ENCODE results near the gene FBXL7.

The FBXL7 gene

DNA sequence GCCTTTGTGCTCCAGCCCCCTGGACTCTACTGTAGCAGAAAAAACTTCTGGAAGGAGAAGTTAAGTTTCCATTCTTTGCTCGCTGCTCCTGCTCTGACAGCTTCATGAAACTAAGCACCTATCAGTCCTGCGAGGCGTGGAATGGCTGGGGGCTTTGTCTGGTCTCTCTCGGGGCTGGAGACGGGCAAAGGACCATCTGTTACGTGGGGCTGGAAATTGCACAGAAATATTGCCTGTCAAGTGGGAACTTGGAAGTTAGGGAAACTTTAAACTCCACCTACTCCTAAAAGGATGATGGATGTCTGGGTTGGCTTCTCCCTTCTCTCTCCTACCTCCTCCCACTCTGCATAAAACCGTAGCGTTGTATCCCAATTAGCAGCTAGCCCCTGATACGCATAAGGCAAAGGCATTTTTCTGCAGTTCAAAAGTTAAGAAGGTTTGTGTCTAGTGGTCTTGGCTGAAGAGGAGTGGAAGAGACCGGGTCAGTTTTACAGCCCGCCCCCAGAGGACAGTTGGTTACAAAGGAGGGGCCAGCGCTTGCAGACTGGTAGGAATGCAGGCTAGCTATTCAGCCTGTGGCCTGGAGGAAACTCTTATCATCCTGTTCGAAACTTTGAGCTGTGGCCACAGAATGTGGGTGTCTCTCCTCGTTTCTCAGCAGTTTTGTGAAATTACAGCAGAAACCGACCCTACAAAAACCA, 1.3 kb downstream of the FBXL7 start:
- no peak for DNase-seq (ENCODE audit: low read depth in 2 of 2)

DNA sequence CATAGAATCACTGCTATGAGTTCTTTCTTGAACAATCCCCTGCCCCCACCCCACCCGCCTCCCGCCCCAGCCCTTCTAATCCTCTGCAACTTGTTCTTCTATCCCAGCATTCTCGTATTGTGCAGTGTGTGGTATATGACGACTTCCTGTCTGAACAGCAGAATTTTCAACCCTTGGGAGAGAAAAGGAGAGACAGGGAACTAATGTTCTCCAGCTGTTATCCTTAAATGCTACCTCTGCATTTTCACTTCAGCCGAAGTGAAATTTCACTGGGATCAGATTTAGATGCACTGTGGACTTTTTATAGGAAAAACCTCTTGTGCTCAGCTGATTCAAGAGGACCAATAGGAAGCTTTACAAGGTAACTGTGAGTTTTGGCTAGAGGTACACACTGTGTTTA, 2.2 kb downstream of the FBXL7 start:
- DNase-seq (ENCODE audit: low read depth in 2 of 2): no peak

DNA sequence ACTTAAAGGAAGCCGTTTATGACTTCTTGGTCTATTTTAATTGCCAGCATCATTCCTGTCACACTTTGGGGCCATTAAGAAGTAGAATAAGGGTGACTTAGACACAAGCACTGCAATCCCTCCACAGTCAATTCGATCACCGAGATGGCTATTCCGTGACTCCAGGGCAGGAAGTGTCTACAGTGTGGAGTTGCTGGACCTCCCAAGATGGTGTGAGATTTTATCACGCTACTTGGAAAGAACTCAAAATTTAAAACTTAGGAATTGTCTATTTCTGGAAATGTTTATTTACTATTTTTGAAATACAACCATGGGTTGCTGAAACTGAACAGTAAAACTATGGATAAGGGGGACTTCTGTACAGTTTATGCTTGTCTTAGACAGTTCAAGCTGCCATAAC, 6.2 kb downstream of the FBXL7 start:
- no peak for DNase-seq (ENCODE audit: low read depth in 2 of 2)

DNA sequence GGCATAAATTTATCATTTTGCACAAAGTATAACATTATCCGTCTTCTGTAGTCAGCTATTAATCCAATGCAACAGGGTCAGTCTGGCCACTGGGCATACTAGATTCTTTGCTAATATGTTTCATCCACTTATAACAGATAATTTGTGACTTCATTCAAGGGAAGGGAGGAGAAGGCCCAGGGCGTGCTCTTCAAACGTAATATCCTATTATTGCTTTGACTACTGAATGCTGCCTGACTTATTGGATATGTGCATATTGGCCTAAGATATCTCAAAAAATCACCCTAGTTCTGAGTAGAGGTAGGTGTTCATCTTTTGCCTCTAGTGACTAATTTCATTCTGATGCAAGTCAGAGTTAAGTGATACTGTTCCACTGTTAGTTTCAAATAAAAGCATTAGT, 6.9 kb downstream of the FBXL7 start:
- no peak for DNase-seq (ENCODE audit: low read depth in 2 of 2)

DNA sequence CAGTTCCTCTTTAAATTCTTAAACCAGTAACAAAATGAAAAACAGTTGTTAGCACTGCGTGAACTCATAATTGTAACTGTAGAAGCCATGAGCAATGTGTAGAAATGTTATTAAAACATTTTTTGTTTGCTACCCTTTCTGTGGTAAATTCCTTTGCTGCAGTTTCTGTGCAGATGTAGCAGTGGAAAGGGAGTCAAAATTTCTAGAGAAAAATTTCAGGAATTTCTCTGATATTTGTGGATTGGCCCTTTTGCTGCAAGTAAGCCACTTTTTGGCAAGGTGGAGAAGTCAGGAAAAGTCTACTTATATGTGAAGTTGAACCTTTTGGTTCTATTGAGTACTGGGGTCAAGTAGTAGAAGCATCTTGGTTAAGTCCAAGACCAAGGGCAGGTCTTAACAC, 10.1 kb downstream of the FBXL7 start:
- DNase-seq (ENCODE audit: low read depth in 2 of 2): no peak

DNA sequence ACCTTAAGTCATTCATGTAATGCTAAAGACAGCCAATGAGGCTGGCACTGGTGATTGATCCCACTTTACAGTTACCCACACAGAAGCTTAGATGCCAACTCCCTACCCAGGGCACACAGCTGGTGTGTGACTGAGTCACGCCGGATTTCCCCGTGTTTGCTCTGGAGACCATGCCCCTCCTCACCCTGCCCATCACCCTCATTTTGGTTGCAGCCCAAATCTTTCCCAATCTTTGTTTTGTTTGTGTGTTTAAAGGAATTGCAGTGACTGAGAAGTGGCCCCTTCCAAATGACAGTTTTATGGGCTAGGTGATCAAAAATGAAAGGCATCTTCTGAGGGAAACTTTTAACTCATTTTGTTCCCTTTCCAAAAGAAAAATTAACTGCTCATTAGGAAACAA, 10.9 kb downstream of the FBXL7 start:
- no peak for DNase-seq (ENCODE audit: low read depth in 2 of 2)

DNA sequence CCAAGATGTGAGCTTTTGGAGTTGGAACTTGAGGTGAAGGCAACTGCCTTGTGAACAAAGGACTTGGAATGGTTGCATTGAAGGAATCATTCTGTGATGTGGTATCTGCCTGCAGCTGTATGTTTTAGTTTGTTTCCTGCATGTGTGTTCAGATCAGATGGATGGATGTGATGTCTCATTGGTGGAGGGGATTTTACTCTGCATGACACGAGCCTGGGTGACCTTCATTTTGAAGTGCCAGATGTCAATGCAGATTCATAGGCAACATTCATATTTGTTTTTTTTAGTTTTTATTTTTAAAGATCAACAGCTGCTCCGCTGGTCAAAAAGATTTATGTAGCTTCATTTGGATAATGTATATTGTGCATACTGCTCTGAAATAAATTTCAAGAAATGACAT, 13.5 kb downstream of the FBXL7 start:
- no peak for DNase-seq (ENCODE audit: low read depth in 2 of 2)

DNA sequence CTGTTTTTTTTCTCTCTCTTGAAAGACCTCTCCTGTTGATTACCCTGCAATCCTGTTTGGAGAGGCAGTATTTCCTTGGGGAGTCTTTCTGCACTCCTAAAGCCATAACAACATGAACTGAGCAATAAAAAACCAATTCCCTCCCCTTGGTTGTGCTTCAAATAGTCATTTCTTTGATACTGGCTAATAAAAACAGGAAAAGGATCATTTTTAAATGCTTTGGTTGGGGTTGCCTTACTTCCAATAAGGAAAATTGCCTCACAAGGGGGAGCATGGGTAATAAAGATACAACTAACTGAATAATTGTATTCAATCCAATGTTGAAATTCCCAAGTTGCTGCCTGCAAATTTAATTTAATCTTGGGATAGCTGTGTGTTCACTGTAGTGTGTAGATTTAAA, 13.9 kb downstream of the FBXL7 start:
- DNase-seq (ENCODE audit: low read depth in 2 of 2): no peak

DNA sequence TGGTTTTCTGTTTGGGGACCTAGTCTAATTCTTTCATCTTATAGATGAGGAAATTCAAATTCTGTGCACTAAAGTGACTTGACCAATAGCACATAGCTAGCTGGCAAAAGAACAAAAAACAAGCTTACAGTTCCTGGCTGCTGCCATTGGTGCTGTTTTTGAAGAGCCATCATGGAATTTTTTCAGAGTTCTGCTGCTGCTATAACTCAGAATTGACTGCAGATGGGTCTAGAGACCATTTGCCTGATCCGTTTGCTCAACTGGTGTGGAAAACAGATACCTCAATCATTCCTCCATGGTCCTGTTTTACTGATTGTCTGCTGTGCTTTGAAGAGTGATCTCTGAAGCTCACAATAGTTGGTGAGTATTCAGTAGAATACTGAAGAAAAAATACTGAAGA, 15.2 kb downstream of the FBXL7 start:
- DNase-seq (ENCODE audit: low read depth in 2 of 2): no peak

DNA sequence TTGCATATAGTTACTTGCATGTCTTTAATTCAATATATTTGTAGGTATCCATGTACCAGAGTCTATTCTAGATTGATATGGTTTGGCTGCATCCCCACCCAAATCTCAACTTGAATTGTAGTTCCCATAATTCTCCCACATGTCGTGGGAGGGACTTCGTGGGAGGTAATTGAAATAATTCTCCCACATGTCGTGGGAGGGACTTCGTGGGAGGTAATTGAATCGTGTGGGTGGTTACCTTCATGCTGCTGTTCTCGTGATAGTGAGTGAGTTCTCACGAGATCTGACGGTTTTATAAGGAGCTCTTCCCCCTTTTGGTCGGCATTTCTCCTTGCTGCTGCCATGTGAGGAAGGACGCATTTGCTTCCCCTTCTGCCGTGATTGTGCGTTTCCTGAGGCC, 16.5 kb downstream of the FBXL7 start:
- DNase-seq (ENCODE audit: low read depth in 2 of 2): no peak

DNA sequence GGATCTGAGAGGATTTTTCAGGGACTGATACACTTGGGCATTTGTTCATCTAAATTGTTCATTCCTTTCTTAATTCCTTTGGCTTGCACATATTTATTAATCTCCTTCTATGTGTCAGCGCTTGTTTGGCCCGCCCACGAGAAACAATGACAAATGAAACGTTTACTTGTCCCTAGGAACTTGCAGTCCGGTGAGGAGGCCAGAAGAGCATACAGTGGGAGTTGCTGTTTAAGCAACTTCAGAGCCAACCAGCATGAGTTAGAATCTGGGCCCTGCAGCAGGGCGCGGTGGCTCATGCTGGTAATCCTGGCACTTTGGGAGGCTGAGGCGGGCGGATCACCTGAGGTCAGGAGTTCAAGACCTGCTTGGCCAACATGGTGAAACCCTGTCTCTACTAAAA, 18.8 kb downstream of the FBXL7 start:
- DNase-seq (ENCODE audit: low read depth in 2 of 2): no peak

DNA sequence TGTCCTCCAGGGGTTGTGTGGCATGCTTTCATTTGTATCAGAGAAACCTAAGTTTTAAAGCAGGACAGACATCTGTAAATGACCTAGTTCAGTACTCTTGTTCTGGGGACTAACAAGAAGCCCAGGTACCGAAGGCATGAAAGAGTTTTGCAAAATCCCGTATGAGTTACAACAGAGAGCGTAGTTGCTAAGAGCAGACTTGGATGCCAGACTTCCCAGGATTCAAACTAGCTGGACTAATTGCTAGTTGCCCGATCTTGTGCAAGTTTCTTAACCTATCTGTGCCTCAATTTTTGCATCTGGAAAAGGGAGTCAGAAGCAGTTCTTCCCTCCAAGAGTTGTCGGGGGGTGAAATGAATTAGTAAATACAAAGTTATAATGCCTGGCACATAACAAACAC, 20.9 kb downstream of the FBXL7 start:
- DNase-seq (ENCODE audit: low read depth in 2 of 2): no peak

DNA sequence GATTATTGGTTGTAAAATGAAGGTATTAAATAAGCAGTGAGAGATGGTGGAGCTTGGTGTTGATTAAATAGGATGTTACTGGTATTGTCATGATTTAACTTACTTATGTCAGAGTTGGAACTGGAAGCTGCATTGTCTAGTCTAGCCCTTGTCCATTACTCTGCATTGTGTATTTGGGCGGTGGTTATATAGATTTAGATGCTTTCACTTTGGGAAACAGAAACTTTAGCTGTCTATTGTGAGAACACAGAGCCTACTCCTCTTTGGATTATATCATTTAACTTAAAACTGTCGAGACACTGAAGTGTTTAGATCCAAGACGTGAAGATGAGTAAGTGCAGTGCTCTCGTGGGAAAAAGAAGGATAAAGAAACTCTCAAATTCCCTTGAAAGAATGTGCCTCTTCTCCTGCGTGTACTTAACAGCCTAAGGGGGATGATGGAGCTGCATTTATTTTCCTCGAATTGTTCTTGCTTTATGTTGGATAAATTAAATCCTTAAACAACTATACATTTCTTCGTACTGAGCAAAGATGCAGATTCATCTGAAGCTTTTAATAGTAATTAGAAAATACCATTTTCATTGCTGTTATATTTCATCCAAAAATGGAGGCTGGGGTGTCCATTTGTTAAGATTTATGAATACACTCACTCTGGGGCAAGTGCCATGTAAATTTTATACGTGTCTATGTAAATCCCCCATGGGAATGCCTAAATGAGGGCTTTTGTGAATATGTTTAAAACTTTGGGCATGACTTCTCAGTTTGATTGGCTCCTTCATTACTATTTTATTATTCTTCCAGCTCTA, 21.6 kb downstream of the FBXL7 start:
- no peak for DNase-seq (ENCODE audit: low read depth in 2 of 2)

DNA sequence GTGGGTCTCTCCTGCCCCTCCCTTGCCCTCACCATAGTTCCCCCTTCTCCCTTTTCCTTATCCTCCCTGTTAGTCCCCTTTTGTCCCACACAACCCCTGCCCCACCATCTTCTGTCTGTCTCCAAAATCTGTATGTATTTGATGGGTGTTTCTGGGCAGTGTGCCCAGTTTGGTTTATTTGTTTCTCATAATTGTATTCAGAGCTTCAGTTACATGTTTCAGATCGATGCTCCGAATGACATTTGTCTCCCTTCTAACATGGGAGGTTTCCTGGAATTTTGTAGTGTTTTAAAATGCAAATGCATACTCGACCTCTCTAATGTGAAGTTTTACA, 22.2 kb downstream of the FBXL7 start:
- DNase-seq (ENCODE audit: low read depth in 2 of 2): no peak

DNA sequence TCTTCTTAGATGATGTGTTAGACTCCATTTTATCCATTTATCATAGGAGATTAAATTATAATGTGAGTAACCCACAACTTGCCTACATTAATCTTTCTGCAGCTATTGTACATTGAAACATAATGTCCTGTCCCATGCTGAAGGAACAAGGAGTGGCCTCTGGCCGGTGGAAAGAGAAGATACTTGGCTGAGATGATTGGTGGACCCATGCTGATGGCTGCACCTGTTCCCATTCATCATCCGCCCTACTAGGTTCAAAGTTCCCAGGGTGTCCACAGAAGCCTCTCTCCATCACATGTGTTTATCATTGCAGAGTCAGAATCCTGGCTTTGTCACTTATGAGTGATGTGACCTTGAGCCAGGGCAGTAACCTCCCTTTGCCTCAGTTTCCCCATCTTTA, 24.7 kb downstream of the FBXL7 start:
- no peak for DNase-seq (ENCODE audit: low read depth in 2 of 2)

DNA sequence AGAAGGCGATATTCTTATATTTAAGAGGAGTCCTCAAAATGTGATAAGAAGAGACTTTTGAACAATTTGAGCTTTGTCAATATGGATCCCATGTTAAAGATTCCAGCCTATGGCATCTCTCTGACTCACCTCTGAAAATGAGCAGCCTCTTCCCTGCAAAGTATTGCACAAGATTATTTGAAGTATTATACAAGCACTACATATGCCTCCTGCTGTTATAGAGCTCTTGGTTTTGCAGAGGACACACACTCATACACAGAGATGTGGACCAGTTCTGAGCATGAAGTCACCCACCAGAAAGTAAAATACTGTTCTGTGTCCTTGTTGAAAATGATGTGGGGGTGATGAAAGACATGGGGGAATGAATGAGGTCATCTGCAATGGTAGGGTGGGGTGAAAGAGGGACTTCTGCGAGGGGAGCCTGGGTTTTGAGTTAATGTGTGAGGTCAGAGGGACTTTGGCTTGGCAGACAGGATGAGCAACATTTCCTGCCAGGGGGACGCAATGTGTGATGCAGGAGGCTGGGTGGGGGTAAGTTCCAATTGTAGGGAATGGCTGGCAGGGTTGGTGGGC, 25.8 kb downstream of the FBXL7 start:
- no peak for DNase-seq (ENCODE audit: low read depth in 2 of 2)

DNA sequence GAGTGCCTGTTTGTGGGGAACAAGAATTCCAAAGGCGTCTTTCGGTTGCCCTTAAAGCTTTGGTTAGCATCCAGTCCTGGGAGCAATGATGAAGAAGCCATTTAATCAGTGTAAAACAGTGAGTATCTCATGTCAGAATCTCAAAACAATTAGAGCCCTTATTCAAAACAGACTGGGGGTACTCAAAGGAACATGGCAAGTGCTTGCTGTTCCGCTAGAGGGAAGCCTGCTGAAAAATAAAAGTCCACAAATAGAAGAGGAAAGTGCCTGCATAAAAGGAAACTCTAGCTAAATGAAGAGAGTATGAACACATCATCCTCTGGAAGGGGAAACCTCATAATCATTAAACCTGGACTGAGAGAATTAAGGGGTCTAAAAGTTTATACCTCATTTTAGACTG, 26.4 kb downstream of the FBXL7 start:
- DNase-seq (ENCODE audit: low read depth in 2 of 2): no peak

DNA sequence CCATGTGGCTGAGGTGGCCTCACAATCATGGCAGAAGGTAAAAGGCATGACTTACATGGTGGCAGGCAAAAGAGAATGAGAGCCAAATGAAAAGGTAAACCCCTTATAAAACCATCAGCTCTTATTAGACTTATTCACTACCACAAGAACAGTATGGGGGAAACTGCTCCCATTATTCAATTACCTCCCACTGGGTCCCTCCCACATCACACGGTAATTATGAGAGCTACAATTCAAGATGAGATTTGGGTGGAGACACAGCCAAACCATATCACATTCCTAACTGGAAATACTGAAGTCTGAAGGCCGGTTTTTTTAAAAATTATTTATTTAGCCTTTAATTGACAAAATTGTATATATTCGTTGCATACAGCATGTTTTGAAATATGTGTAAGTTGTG, 28.5 kb downstream of the FBXL7 start:
- DNase-seq (ENCODE audit: low read depth in 2 of 2): no peak

DNA sequence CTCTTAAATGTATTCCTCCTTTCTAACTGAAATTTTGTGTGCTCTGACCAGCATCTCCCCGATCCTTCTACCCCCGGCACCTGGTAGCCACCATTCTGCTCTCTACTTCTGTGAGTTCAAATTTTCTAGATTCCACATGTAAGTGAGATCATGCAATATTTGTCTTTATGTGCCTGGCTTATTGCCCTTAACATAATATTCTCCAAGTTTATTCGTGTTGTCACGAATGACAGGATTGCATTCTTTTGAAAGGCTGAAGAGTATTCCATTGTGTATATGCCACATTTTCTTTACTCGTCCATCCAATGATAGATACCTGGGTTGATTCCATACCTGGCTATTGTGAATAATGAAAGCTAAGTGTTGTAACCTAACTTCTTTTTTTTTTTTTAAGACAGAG, 29.0 kb downstream of the FBXL7 start:
- no peak for DNase-seq (ENCODE audit: low read depth in 2 of 2)

DNA sequence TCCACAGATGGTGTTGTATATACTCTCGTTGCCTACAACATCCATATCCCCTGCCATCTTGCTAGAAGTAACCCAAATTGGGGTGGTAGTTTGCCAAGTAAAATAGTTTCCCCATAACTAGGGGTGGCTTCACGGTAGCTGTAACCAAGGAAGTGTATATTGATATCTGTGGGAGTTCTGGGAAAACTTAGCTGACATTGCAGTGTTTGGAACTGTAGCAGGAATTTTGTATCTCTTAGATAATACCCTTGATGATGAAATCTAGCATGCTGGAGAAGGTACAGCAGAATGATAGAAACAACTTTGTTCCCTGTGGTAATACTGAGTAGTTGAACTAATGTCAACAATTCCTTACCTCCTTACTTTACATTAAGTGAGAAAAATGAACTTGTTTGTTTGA, 29.8 kb downstream of the FBXL7 start:
- no peak for DNase-seq (ENCODE audit: low read depth in 2 of 2)

DNA sequence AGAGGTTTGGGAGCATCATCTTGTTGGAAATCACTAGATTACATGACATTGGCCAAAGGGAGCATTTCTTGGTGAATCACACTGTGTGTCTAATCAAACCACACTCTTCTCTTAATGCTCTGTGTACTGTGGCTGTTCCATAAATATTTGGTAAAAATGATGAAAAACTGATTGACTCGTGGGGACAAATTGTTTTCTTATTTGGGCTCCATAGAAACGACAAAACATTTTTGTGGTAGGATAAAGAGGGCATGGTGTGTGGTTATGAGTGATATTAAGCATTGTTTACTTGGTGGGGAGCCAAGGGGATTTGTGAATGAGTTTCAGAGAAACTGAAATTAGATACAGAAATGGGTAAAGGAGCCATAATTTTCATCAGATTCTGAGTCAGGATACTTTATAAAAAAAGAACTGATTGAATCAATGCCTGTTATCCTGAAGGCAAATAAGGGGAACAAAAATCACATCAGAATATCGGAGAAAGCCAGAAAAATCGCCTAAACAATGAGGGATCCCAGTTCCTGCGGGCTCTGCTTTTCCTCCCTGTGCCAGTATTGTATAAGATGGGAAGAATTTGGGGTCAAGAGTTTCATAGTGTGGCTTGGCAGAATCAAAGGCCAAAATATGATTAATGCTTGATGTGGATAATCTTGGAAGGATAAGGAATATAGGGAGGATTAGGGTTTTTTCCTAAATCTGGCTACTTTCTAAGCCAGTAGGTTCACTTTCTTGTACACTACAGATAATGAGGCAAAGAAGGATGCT, 33.3 kb downstream of the FBXL7 start:
- no peak for DNase-seq (ENCODE audit: low read depth in 2 of 2)

DNA sequence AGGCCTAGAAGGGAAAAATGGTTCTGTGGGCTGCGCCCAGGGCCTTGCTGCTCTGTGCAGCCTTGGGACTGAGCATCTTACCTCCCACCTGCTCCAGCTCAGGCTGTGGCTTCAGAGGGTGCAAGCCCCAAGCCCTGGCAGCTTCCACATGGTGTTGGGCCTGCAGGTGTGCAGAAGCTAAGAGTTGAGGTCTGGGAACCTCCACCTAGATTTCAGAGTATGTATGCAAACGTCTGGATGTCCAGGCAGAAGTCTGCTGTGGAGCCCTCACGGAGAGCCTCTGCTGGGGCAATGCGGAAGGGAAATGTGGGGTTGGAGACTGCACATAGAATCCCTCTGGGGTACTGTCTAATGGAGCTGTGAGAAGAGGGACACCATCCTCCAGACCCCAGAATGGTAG, 36.0 kb downstream of the FBXL7 start:
- DNase-seq (ENCODE audit: low read depth in 2 of 2): no peak

DNA sequence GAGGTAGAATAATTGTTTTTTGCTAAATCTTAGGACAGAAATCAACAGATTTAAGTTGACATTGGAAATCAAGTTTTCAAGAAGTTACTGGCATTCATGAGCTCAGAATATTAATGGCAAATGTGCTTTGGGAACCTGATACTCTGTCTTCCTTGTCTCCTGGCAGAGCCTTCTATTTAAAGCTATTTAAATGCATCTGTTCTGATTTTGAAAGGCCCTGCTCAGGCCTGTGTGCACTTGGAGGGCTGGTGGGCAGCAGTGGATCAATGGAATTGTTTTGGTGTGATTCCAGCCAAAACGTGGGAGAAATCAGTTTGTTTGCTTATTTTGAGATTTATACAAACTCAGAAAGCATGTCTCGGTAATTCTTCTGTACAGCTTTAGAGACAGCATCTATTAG, 38.5 kb downstream of the FBXL7 start:
- no peak for DNase-seq (ENCODE audit: low read depth in 2 of 2)

Data from stimulated activated CD8-positive, alpha-beta memory T cell treated with anti-CD3 and anti-CD28 coated beads, Interleukin-2, amount 100 ng/mL, for 1 hour (primary cell).